IPS-18c (cell line): ENCODE measurements around the gene UMODL1.

Experiments used
- H3K4me3 ChIP-seq: 2 replicates; pipeline ENCODE4 v1.7.0; 2013; ENCODE audit warnings: low read depth, mild to moderate bottlenecking, low read length, moderate library complexity; ENCODE audit not compliant: insufficient read depth
- H3K9me3 ChIP-seq: one replicate; pipeline ENCODE4 v1.6.1; 2013; ENCODE audit warnings: mild to moderate bottlenecking, low read length, moderate library complexity; ENCODE audit not compliant: control insufficient read depth, insufficient read depth

Gene UMODL1

DNA sequence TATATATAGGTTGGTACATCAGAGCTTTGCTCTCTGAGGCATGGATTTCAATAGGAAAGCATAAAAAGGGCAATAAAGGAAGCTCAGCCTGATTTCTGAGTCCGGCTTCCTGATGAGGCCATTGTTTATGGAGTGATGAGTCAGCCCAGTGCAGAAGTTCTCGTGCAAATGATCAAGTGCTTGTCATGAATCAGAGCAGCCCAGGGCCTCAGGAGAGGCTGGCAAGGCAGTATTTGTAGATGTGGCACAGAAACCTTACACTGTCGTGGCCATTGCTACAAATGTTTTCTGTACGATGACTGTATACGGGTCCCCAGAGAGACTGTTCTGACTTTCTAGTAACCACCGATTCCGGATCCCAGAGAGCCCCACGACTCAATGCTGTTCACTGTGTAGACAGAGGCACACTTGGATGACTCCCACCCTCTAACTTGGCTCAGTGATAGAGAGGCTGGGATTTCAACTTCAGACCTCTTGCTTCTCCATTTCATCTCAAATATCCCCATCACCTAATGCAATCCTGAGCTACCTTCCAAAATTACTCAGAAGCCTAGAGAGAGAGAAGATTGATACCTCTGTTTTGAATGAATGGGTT is 26.8 kb downstream of the UMODL1 start:
- peaks cover 5% of the 10 kb centered on the region for H3K9me3 ChIP-seq
- H3K4me3 ChIP-seq = no peak overlapping the region

DNA sequence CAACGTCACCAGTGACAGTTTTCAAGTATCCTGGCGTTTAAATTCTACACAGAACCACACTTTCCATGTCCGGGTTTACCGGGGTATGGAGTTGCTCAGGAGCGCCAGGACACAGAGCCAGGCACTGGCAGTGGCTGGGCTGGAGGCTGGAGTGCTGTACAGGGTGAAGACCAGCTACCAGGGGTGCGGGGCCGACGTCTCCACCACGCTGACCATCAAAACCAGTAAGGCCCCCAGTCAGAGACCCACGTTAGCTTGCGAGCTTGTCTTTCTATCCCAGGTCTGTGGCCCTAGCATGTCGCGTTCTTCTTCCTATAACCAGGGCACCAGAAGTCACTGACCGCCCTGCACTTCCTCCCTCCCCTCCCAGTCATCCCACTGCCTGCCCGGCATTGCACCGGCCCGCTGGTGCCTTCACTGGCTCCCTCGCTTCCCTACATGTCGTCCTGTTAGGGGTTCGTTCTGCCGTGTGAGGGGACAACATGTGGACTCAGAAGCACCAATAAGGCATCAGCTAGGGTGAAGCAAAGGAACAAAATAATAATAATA is 27.9 kb downstream of the UMODL1 start:
- Histone ChIP-seq H3K9me3 (peaks cover 5% of the 10 kb centered on the region), H3K4me3 (no peak overlapping the region)

DNA sequence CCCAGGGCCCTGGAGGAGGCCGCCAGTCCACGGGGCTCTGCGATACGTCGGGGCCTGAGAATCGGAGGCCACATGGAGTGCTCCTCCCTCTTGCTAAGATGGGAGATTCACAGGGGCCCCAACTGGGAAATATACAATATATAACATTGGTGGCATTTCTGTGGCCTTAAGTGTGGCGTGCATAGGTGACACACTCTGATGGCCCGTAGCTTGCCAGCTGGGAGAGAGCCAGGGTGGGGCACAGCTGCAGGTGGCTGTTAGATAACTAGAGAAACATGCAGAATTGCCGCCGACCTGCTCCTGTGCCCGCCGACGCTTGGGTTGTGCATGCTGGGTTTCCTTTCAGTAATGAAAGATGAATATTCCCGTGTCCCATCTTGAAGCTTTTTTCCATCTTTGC is 30.1 kb downstream of the UMODL1 start:
- no peak overlapping the region for H3K4me3 ChIP-seq
- H3K9me3 ChIP-seq = no peaks in the 10 kb centered on the region

DNA sequence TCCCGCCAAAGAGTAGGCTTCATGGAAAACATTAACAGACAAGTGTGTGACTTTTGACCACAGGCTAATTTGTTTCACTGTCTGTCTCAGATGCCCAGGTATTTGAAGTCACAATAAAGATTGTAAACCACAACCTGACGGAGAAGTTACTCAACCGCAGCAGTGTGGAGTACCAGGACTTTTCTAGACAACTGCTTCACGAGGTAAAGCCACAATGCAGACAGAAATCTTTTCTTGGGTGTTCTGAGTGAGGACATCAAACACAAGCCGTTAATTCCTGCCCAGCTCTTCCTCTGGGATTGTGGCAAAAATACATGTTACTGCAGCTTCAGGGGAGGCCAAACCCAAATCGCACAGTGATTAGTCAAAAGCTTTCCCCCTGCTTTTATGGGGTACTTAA is 31.0 kb downstream of the UMODL1 start:
- Histone ChIP-seq H3K4me3 (no peak overlapping the region), H3K9me3 (no peaks in the 10 kb centered on the region)

DNA sequence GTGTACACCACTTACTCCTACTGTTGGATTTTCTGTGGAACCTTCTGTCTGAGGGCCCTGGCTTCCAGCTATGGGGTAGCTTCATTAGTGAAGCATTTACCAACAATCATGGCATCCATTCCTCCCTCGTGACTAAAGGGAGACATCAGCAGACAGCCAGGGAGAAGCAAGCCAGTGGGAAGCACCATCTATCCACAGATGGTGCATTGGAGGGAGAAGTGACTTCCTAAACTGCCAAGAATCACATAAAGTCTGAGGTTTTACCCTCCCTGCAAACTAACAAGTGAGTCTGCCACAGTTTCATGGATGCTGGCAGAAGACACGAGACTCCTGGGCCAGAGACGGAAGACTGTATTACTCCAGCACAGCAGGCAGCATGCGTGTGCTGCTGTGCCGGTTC is 31.4 kb downstream of the UMODL1 start:
- H3K4me3 ChIP-seq = no peak overlapping the region

GRCh38 chr21:42102991-42103390 is 31.9 kb downstream of the UMODL1 start:
- H3K9me3 ChIP-seq = no peaks in the 10 kb centered on the region
- no peak overlapping the region for H3K4me3 ChIP-seq

More for the DNA sequence above, 31.4 kb downstream of the UMODL1 start:
- no peaks in the 10 kb centered on the region for H3K9me3 ChIP-seq

- Histone ChIP-seq H3K9me3 (no peaks in the 10 kb centered on the region), H3K4me3 (no peak overlapping the region)
Measured at GRCh38 chr21:42103843-42104242, 32.7 kb downstream of the UMODL1 start.

DNA sequence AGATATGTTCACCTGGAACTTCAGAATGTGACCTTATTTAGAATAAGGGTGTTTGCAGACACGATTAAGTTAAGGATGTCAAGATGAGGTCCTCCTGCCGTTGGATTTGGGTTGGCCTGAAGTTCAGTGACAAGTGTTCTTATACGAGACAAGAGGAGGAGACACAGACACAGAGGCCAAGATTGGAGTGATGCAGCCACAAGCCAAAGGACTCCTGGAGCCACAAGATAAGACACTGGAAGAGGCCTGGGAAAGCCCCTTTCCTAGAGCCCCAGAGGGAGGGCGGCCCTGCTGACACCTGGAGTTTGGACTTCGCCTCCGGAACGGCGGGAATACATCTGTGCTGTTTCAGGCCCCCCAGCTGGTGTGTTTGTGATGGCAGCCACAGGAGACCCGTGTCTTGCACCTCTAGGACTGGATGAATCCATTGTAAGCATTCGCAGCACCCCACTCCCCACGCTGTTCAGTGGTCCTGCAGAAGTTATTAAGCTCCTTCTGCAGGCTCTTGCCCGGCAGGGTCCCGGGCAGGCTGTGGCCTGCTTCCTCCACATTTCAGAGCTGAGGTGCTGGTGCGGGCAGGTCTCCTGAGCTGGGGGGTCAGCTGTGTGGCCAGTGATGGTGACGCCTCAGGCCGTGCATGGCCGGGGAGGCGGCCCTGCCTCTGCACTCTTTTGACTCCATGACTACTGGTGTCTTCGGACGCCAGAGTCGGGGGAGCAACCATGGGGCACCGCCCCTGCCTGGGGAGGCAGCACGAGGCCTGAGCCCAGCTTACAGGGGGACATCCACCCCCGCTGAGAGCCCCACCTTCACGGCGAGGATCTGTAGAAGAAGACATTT is 34.6 kb downstream of the UMODL1 start:
- no peaks in the 10 kb centered on the region for H3K9me3 ChIP-seq
- H3K4me3 ChIP-seq = no peak overlapping the region

GRCh38 chr21:42106425-42106824 is 35.3 kb downstream of the UMODL1 start:
- no peak overlapping the region for H3K4me3 ChIP-seq
- no peaks in the 10 kb centered on the region for H3K9me3 ChIP-seq

DNA sequence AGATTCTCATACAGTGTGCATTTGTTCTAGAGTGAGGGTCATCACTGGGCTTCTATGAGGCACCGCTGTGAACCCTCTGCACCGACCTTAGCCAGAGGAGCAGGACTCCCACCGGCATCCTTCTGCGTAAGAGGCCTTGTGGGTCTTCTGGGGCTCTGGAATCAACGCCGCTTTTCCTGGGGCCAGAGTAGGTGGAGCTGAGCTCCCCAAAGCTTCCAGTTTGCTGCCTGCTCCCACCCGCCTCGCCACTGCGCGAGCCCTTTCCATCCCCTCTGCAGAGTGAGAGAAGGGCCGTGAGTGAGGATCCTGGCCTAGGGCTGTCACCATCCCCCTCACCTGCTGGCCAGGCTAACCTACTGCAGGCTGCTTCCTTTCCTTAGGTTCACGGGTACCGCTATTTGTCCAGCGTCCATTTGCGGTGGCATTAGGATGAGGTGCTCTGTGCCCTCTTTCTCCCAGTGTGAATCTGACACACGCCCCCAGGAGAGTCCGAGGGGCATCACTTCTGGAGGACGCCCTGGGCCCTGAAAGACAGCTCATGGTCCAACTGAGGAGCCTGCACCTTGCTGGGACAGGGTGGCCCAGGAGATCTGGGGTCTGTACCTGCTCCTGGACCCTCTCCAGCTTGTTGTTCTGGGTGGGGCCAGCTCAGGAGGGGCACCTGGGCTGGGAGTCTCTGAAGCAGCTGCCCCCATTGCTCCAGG is 36.2 kb downstream of the UMODL1 start:
- no peaks in the 10 kb centered on the region for H3K9me3 ChIP-seq
- no peak overlapping the region for H3K4me3 ChIP-seq

DNA sequence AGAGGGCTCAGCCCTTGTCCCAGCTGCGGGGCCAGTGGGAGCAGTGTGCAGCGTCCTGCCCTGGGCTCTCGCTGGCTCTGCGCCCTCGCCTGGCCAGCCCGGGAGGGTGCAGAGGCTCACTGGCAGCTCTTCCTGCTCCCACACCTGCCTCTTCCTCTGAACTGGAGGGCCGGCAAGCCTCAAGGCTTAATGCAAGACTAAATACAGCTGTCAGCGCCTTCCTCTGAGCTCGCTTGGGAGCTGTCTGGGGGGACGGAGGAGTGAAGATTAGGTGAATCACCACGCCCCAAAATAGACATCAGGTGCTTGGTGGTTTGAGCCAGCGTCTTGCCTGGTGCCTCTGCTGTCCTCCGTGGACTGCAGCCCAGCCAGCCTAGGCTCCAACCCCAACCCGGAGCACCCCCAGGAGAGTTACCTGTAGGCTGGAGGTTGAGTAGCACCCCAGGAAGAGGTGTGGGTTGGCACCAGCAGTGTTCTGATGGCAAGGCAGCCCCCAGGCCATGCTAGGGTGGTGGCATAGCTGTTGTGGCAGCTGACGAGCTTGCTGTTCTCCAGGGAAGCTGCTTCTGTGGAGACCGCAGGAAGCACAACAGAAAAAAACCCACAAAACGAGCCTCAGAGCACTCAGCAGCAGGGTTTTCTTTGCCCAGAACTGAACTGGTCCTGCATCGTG is 36.9 kb downstream of the UMODL1 start:
- no peak overlapping the region for H3K4me3 ChIP-seq
- H3K9me3 ChIP-seq = no peaks in the 10 kb centered on the region

DNA sequence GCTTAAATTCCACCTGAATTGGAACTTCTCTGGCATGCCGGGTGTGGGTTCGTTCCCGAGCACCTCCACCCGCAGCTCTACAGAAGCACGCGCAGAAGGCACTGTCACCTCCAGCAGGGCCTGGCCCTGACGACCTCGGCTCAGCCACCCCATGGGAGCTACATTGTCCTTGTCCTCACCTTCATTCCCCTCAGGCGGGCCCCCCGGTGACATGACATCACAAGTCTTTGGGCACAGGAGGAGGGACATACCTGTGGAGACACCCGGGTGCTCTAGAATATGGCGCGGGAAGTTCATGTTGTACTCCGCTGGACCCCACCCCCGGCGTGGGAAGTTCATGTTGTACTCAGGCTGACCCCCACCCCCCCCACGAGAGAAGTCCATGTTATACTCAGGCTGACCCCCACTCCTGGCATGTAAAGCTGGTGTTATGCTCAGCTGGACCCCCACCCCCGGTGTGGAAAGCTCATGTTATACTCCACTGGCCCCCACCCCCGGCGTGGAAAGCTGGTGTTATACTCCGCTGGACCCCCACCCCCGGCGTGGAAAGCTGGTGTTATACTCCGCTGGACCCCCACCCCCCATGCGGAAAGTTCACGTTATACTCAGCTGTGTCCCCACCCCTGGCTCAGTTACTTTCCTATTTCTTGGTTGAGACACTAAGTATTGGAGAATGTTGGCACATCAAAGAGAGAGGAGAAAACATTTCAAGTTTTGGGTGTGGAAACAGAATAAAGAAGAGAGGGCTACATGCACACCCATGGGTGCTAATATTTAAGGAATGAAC is 37.6 kb downstream of the UMODL1 start:
- H3K4me3 ChIP-seq = no peak overlapping the region
- H3K9me3 ChIP-seq = no peaks in the 10 kb centered on the region

GRCh38 chr21:42109473-42109872 is 38.4 kb downstream of the UMODL1 start:
- H3K4me3 ChIP-seq = no peak overlapping the region

GRCh38 chr21:42109873-42110525 is 38.9 kb downstream of the UMODL1 start:
- no peaks in the 10 kb centered on the region for H3K9me3 ChIP-seq
- H3K4me3 ChIP-seq = no peak overlapping the region

More at GRCh38 chr21:42109473-42109872, 38.4 kb downstream of the UMODL1 start:
- H3K9me3 ChIP-seq = no peaks in the 10 kb centered on the region

DNA sequence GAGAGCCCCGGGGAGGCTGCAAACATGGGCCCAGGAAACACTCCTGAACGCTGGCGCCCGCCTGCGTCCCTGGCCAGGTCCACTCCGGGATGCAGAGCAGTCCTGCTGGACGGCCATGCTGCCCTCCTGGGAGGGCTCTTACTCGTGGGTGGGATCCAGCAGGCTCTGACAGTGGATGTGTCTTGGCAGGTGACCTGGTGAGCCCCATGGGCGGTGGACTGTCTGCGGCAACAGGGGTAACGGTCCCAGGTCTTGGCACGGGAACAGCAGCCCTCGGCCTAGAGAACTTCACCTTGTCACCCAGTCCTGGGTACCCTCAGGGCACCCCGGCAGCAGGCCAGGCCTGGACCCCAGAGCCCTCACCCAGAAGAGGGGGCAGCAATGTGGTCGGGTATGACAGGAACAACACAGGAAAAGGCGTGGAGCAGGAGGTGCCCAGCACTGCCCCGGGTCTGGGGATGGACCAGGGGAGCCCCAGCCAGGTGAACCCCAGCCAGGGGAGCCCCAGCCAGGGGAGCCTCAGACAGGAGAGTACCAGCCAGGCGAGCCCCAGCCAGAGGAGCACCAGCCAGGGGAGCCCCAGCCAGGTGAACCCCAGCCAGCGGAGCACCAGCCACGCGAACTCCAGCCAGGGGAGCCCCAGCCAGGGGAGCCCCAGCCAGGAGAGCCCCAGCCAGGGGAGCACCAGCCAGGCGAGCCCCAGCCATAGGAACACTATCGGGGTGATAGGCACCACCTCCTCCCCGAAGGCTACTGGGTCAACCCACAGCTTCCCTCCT is 39.8 kb downstream of the UMODL1 start:
- no peaks in the 10 kb centered on the region for H3K9me3 ChIP-seq
- no peak overlapping the region for H3K4me3 ChIP-seq

DNA sequence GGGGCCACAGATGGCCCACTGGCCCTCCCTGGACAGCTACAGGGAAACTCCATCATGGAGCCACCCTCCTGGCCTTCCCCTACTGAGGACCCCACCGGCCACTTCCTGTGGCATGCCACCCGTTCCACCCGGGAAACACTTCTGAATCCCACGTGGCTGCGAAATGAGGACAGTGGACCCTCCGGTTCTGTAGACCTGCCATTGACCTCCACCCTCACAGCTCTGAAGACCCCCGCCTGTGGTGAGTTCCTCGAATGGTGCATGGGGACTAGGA is 40.3 kb downstream of the UMODL1 start:
- no peak overlapping the region for H3K4me3 ChIP-seq
- H3K9me3 ChIP-seq = no peaks in the 10 kb centered on the region
